NT2/D1 (cell line): ENCODE results near the gene OR10AD1.
"Not testable (repeated sequence)": the region's sequence is repeated elsewhere in the genome, so short reads cannot be mapped to it uniquely, and the experiment has no call there.

Experiments used
- DNase-seq: peaks from one replicate; pipeline ENCODE4 v3.0.0-alpha.2; 2011; ENCODE audit warnings: low read depth, low spot score
- H3K27me3 ChIP-seq: 2 replicates; pipeline ENCODE4 v1.6.0; 2011; ENCODE audit warnings: mild to moderate bottlenecking; ENCODE audit not compliant: insufficient read length, insufficient read depth
- H3K36me3 ChIP-seq: 2 replicates; pipeline ENCODE4 v1.6.1; 2011; ENCODE audit warnings: mild to moderate bottlenecking, low read length, mixed read lengths; ENCODE audit not compliant: insufficient read depth, insufficient read length
- H3K4me1 ChIP-seq: 2 replicates; pipeline ENCODE4 v1.5.1; 2011; ENCODE audit not compliant: insufficient read depth, insufficient read length
- H3K4me3 ChIP-seq: 2 replicates; pipeline ENCODE4 v1.5.1; 2011; ENCODE audit warnings: low read depth; ENCODE audit not compliant: insufficient read length
- H3K9ac ChIP-seq: 2 replicates; pipeline ENCODE4 v1.6.0; 2011; ENCODE audit warnings: low read depth; ENCODE audit not compliant: insufficient read length
- H3K9me3 ChIP-seq: 2 replicates; pipeline ENCODE4 v1.5.1; 2011; ENCODE audit warnings: mild to moderate bottlenecking, low read length; ENCODE audit not compliant: insufficient read depth
- SUZ12 ChIP-seq: IDR thresholded peaks from 2 replicates; pipeline ENCODE4 v1.6.1; 2011; ENCODE audit not compliant: insufficient read length, insufficient read depth; ENCODE audit errors: extremely low read depth
- YY1 ChIP-seq: IDR thresholded peaks from 2 replicates; pipeline ENCODE4 v1.6.1; 2011; ENCODE audit not compliant: insufficient read length, insufficient read depth
- ZNF274 ChIP-seq: IDR thresholded peaks from 2 replicates; pipeline ENCODE4 v1.6.1; 2011; ENCODE audit warnings: mild to moderate bottlenecking, low read depth, low read length

The OR10AD1 gene

GRCh38 chr12:48157018-48157888 is 45.8 kb downstream of the OR10AD1 start, which contains the start of gene ASB8:
Gene ASB8, minus strand, starts transcription at chr12:48157515. Its CDS starts 4,019 bp downstream, at chr12:48153496.
- Histone ChIP-seq H3K9me3 (no peaks in the 10 kb centered on the region), H3K27me3 (no peaks in the 10 kb centered on the region), H3K4me3 (peak within 1 kb of the TSS; percentile 94), H3K36me3 (peaks cover 2% of the 10 kb centered on the region), H3K4me1 (peaks cover 3% of the 10 kb centered on the region), H3K9ac (peak within 1 kb of the TSS; percentile 83)
- TF ChIP-seq ZNF274 (no peak), YY1 (no peak), SUZ12 (no peak)
- DNase-seq: peak; percentile 99

GRCh38 chr12:48156652-48157017 is 46.5 kb downstream of the OR10AD1 start:
- H3K4me3 ChIP-seq: peak overlapping the region; percentile 94
- H3K9me3 ChIP-seq: no peaks in the 10 kb centered on the region
- peaks cover 3% of the 10 kb centered on the region for H3K36me3 ChIP-seq
- peaks cover 3% of the 10 kb centered on the region for H3K4me1 ChIP-seq
- no peak for DNase-seq
- peak overlapping the region; percentile 83 for H3K9ac ChIP-seq
- H3K27me3 ChIP-seq: no peaks in the 10 kb centered on the region
- TF ChIP-seq ZNF274 (no peak), YY1 (no peak), SUZ12 (no peak)

- H3K36me3 ChIP-seq: peaks cover 11% of the 10 kb centered on the region
- H3K4me3 ChIP-seq, DNase-seq, H3K27me3 ChIP-seq, H3K9me3 ChIP-seq, H3K4me1 ChIP-seq, H3K9ac ChIP-seq: not testable (repeated sequence)
Observed at GRCh38 chr12:48155786-48156185, 47.3 kb downstream of the OR10AD1 start.
